CD4-positive, alpha-beta T cell treated with Interleukin-12 subunit alpha and Interleukin-12 subunit beta, for 1 hour (primary cell): ENCODE results near the gene RALY.
A peak's percentile ranks its signal among the peaks of the same experiment; 100 is the strongest.
"Not testable (repeated sequence)": the region's sequence is repeated elsewhere in the genome, so short reads cannot be mapped to it uniquely, and the experiment has no call there.

ENCODE experiments used
- DNase-seq: peaks from one replicate; pipeline ENCODE4 v3.0.0-alpha.2; 2020

Gene RALY

GRCh38 chr20:34018166-34018565 is 24.5 kb downstream of the RALY start:
- no peak for DNase-seq

DNA sequence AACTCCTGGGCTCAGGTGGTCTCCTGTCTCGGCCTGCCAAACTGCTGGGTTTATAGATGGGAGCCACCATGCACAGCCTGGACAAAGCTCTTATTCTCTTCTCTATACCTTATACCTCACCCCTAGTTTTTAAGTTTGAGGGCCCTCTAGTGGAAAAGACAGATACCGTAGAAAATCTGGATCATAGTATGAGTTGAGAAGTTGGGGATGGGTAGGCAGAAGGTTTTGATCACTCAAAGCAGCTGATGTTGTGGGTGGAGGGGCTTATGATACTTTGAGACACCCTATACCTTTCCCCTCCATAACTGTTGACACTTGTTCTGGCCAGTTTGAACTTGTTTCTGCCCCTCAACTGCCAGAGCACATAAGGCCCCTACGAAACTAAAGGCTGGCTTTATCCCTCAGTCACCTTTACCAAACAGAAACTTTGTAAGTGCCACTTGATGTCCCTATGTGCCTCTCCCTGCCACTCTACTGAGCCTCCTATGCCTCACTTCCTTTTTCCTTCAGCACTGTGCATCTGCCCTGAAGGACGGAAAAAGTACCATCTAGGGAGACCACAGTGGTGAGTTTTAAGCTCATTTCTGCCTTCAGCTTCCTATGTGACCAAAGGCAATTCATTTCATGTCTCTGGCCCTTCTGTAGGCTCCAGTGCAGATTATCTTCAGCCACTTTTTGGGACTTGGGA is 28.6 kb downstream of the RALY start:
- peak; percentile 42 for DNase-seq

- DNase-seq, result no peak
These were observed 29.1 kb downstream of the RALY start for GRCh38 chr20:34022839-34023234.

GRCh38 chr20:34023937-34024722 is 30.4 kb downstream of the RALY start:
- DNase-seq, result no peak

- no peak for DNase-seq
These were observed 31.1 kb downstream of the RALY start for GRCh38 chr20:34024723-34025351.

GRCh38 chr20:34028013-34028412 is 34.3 kb downstream of the RALY start:
- not testable (repeated sequence) for DNase-seq

DNA sequence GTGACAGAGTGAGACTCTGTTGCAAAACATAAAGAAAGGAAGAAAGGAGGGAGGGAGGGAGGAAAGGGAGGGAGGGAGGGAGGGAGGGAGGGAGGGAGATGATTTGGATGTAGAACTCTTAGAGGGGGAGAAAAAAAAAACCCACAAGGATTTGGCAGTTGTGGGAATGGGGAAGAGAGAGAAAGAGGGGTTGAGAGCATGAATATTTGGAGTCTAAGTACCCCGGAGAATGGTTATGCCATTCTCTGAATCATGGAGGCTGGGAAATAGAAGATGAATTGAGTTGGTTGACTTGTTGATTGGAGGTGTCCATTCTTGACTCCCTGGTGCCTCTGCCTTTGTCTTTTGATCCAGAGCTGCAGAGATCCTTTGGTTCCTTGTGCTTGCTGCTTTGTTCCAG is 35.7 kb downstream of the RALY start:
- no peak for DNase-seq

GRCh38 chr20:34030456-34030855 is 36.7 kb downstream of the RALY start:
- no peak for DNase-seq

DNA sequence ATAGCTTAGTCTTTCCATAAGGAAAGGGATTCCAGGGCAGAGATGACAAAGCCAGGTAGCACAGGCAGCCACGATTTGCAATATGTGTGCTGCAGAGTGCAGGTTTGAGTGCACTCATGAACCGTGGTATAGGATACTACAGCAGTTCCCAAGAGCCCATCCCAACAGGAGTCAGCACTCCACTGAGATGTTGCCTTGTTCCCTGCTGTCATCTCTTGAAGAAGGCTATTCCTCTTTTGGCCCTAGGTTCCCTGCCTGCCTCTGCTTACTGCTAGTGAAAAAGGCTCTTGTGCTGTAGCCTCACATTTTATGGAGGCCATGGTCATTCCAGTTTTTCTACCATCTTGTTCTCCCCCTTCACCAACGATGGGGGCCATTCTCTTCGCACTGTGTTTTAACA is 40.2 kb downstream of the RALY start:
- no peak for DNase-seq

DNA sequence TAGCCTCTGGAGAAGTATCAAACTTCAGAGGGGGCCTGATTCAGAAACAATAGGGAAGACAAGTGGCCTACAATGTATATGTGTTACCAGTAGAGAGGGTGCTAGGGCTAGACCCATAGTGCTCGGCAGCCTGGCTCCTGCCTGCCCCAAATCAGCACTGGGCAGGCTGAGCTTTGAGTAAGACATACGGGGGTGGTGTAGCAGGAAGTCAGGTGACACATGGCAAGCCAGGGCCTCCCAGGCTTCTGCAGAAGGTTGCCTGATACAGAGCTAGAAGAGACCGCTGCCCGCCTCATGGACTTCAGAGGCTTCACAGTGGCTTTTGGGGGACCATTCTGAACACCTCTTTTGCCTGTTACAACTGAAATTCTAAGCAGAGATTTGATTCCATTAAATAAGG is 43.4 kb downstream of the RALY start:
- peak; percentile 35 for DNase-seq

GRCh38 chr20:34037767-34038166 is 44.1 kb downstream of the RALY start:
- no peak for DNase-seq

- DNase-seq, result no peak
These were observed 46.7 kb downstream of the RALY start for GRCh38 chr20:34040300-34040995.

- DNase-seq, result no peak
These were observed 47.5 kb downstream of the RALY start for GRCh38 chr20:34041226-34041625.

DNA sequence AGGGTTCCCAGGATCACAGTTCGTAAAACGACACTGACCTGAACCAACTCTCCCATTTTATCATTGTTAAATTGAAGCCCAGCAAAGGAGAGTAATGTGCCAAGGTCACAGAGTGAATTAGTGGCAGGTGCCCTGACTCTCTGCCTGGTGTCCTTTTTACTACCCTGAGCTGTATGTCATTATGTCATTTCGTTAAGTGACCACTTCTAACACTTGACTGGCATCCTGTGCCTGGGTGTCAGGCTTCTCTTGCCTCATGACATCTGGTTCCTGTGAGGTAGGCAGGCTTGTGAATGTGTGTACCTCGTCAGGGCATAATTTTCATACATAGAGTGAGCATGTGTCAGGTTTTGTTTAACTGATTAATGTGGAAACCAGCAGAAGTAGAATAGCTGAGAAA is 48.6 kb downstream of the RALY start:
- DNase-seq, result no peak

GRCh38 chr20:34043025-34043424 is 49.3 kb downstream of the RALY start:
- DNase-seq, result no peak

- no peak for DNase-seq
These were observed 51.6 kb downstream of the RALY start for GRCh38 chr20:34045294-34045693.

DNA sequence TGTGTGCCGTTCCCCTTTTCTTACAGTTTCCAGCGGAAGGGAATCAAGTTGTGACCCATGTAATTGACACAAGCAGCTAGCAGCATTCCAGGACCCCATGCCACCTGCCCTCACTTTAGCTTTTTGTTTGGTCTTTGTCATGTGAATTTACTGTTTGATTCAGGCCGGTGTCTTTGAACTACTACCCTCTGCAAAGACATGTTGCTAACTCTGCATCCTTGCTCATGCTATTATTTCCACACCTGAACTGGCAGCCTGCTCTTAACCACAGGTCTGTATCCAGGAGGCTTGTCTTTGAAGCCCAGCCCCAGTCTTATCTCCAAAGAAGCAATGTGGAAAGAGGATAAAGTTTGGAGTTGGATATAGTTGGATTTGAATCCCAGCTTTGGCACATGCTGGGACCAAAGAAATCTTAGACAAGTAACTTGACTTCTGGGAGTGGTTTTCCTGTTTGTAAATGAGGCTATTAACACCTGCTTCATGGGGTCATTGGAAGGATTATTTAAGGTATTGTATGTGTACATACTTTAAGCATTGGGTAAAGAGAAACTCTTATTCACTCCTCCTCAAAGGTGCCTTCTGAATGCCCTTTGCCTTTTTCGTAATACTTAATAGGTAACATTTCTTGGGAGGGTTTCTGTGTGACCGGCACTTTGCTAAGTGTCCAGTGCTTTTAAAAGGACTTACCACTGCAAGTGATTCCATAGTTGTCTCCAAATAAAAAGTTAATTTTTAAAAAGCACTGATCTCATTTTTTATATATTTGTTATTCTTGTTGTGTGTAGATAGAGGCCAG is 52.4 kb downstream of the RALY start:
- no peak for DNase-seq

- no peak for DNase-seq
These were observed 53.4 kb downstream of the RALY start for GRCh38 chr20:34047010-34047687.

DNA sequence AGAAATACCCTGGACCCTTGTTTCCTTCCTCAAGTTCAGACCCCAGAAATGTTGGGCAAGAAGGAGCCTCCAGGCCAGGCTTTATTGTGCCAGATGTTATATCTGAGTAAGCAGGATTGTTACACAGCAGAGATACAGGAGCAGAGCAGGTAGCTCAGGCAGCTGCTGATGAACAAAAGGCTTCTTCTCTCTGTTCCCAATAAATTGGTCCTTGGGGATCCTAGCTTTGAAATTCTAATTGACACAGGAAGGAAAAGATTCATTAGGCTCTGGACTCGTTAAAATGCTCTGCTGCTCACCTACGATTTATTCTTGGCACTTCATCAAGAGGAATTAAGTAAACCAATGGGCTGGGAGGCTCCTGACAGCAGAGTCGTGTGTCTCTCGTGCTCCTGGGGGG is 54.2 kb downstream of the RALY start:
- DNase-seq, result no peak

GRCh38 chr20:34049389-34049788 is 55.7 kb downstream of the RALY start:
- no peak for DNase-seq

DNA sequence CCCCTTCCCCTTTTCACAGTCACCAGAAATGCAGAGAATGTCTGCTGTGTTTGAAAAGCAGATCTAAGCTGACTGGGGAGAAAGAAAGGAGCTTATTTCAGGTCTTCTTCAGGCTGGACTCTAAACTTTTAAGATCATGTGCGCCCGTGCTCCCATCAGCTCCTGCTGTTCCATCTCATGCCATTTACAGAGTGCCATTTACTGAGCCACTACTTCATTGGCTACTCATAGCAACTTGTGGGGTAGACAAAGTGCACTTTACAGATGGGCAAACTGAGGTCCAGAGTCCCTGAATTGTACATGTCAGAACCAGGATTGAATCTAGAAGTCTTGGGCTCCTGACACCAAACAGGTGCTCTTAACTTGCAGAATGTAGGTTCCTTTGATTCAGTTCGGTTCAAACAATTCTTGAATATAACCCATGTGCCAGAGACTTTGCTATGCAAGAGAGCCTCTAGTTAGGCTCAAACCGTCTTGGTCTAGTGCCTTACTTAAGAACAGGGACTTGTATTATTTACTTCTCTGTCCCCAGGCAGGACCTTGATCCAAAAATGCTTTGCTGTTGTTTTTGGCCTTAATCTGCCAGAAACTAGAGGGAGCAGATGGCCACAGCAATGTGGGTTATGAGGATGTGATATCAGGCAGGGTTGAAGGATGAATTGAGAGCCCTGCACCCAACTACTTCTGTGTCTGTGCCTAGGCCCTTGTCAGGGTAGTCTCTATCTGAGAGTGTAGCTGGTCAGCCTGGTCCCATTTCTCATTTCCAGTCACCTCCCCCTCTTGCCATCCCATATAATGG is 56.4 kb downstream of the RALY start:
- no peak for DNase-seq
